Right atrium auricular region (tissue), 2 donors: Measurements from ENCODE around the gene RFC4. TPM values are rescaled to one million over a fixed set of nuclear protein-coding genes. Genes with fewer than 3 reads are reported as not detected.

Experiments used
- microRNA counts, 2 donors: library from miRNA; unstranded; fragments of <30 nt; microRNA quantifications; one replicate each; lab custom pipeline; 2016 to 2017
- microRNA-seq, 2 donors: library from miRNA; unstranded; fragments of <30 nt; microRNA quantifications; one replicate each; pipeline ENCODE4, GENCODE V29; 2016 to 2017; ENCODE audit warnings: borderline number of aligned reads in 2 of 2, borderline replicate concordance in 1 of 2
- total RNA-seq, 2 donors: library from RNA; depleted of rRNA; stranded (reverse); fragments of >200 nt; gene quantifications; one replicate each; pipeline ENCODE4 v1.1.0, GENCODE V29; 2016

Gene RFC4
- total RNA-seq, 2 donors from 2014 or later = 7.2 to 8.9 TPM

MicroRNAs encoded within 50 kb of the gene (microRNA counts, 767-probe panel; counts per million panel counts)
- microRNA hsa-miR-1248 (lab: Ali Mortazavi, UCI) = 0 to 1,658 counts per million in 2 donors

Small RNA genes within 50 kb of the gene (microRNA-seq; reads per million reads assigned to microRNA genes)
- 1.4 to 7.8 reads per million in 2 donors for gene MIR1248

Other genes with a start within 250 kb of the RFC4 start
- 10 to 100 TPM in 1 of 2 donors, 1 to 10 TPM in 1; 8.6 to 10.3 TPM for gene TBCCD1, start 239.1 kb downstream of the RFC4 start, total RNA-seq
- gene DNAJB11, start 235.8 kb downstream of the RFC4 start, total RNA-seq = 10 to 100 TPM; 39.1 to 39.3 TPM
- gene AHSG, start 193.4 kb downstream of the RFC4 start, total RNA-seq = not detected
- gene FETUB, start 166.1 kb downstream of the RFC4 start, total RNA-seq = not detected
- not detected for gene HRG, start 140.5 kb downstream of the RFC4 start, total RNA-seq
- under 1 TPM in 1 of 2 donors, not detected in 1; 0.59 TPM for gene KNG1, start 89.1 kb downstream of the RFC4 start, total RNA-seq
- 100 to 1,000 TPM; 302 to 323 TPM for gene EIF4A2, start 22.9 kb downstream of the RFC4 start, total RNA-seq
- gene ADIPOQ, start 36.2 kb upstream of the RFC4 start, total RNA-seq = 10 to 100 TPM in 1 of 2 donors, 1 to 10 TPM in 1; 2.4 to 19.1 TPM
- 10 to 100 TPM; 55.1 to 94.3 TPM for gene ST6GAL1, start 124.0 kb upstream of the RFC4 start, total RNA-seq